Measurements from ENCODE around the gene TMEM176A. TPM values are rescaled to one million over a fixed set of nuclear protein-coding genes. Genes with fewer than 3 reads are reported as not detected.

Gene TMEM176A
- total RNA-seq, 1 donor: not detected

DNA sequence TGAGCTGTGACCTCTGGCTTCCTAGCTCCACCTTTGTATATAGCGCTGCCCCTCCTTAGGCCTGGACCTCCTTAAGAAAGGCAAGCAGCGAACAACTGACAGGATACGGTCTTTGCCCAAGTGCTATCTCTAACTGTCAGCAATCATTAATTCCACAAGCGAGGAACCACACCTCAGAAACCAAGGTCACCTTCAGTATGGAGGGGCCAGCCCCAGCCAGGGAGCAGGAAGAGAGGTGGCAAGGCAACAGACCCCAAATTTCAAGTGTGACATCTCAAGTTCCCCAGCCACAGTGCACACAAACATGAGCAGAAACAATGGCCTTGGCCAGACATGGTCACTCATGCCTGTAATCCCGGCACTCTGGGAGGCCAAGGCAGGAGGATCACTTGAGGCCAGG lies 47.0 kb downstream of the TMEM176A start:
- DNase-seq (ENCODE audit: low read depth): no peak
- TF ChIP-seq, protein P1, sequence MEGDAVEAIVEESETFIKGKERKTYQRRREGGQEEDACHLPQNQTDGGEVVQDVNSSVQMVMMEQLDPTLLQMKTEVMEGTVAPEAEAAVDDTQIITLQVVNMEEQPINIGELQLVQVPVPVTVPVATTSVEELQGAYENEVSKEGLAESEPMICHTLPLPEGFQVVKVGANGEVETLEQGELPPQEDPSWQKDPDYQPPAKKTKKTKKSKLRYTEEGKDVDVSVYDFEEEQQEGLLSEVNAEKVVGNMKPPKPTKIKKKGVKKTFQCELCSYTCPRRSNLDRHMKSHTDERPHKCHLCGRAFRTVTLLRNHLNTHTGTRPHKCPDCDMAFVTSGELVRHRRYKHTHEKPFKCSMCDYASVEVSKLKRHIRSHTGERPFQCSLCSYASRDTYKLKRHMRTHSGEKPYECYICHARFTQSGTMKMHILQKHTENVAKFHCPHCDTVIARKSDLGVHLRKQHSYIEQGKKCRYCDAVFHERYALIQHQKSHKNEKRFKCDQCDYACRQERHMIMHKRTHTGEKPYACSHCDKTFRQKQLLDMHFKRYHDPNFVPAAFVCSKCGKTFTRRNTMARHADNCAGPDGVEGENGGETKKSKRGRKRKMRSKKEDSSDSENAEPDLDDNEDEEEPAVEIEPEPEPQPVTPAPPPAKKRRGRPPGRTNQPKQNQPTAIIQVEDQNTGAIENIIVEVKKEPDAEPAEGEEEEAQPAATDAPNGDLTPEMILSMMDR (IDR thresholded peaks at IDR 0.05; ENCODE audit: insufficient read depth, low read depth, low read length): no peak
- H3K4me3 ChIP-seq (ENCODE audit: low read depth, low read length): no peak overlapping the region

DNA sequence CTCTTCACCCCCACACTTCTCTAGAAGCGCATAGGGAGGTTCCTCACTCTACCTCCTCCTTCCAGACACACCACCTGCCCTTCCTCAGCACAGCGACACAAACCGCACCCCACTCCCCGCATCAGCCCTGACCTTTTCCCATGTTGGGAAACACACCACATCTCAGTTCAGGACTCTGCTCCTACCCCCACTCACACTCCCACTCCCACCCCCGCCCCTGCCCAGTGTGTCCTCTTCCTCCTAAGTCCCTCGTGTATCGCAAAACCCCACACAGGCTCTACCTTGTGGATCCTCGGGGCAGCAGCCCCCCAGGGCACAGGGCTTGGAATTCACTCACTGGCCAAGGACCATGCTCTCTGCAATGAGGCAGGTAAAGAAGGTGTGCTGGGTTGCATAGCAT lies 47.5 kb downstream of the TMEM176A start:
- TF ChIP-seq, protein P1 (IDR thresholded peaks at IDR 0.05; ENCODE audit: insufficient read depth, low read depth, low read length): no peak
- DNase-seq (ENCODE audit: low read depth): no peak

DNA sequence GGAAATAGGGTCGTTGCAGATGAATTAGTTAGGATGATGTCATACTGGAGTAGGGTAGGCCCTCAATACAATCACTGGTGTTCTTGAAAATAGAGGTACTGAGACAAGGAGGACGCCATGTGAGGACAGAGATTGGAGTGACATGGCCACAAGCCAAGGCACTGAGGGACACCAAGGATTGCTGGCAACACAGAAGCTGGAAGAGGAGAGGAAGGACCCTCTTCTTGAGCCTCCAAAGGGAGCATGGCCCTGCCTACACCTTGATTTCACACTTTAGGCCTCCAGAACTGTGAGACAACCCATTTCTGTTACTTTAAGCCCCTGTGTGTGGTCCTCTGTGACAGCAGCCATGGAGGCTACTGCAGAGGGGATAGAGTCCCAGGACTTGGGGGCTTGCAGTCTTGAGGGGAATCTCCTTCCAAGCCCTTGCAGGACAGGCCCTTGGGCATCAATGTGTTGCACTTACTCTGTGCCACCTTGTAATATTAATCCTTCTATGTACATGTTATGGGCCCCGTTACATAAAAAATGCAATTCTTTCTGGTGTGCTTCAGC lies 48.1 kb downstream of the TMEM176A start:
- no peak overlapping the region for H3K4me3 ChIP-seq (ENCODE audit: low read depth, low read length)
- no peak for DNase-seq (ENCODE audit: low read depth)
- TF ChIP-seq, protein P1 (IDR thresholded peaks at IDR 0.05; ENCODE audit: insufficient read depth, low read depth, low read length): no peak

More for the DNA sequence above, 47.5 kb downstream of the TMEM176A start:
- H3K4me3 ChIP-seq (ENCODE audit: low read depth, low read length): no peak overlapping the region

DNA sequence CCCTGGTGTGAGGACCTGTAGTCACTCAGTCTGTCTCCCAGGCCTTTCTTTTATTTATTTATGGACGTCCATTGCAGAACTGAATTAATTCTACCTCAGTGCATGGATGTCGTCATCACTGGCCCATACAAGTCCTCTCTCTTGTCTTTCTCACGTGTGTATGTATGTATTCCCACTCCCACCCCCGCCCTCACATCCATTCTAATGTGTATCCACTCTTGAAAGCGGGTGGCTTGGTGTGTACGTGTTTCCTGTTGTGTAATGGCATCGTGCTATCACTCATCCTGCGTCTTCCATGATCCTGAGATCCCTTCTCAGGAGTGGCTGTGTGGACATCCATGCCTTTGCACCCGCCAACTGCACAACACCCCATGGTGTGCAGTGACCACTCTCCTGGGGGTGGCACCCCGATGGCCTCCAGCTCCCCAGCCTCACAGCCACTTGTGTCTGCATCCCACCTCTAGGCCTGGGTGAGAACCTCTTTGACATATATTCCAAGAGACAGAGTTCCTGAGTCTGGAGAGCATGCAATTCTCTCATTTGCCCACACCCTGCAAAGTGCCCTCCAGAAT lies 48.7 kb downstream of the TMEM176A start:
- H3K4me3 ChIP-seq (ENCODE audit: low read depth, low read length): no peak overlapping the region
- TF ChIP-seq, protein P1 (IDR thresholded peaks at IDR 0.05; ENCODE audit: insufficient read depth, low read depth, low read length): no peak
- DNase-seq (ENCODE audit: low read depth): no peak

DNA sequence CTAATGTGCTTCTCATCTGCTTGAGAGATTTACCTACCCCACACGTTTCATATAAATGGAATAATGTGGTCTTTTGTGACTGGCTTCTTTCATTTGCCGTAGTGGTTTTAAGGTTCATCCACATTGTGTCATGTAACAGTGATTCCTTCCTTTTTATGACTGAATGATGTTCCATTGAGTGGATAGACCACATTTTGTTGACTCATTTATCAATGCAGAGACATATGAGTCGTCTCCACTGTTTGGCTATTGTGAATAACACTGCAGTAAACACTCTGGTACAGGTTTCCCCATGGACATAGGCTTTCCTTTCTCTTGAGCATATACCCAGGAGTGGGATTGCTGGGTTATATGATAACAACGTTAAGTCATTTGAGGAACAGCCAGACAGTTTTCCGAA lies 49.7 kb downstream of the TMEM176A start:
- TF ChIP-seq, protein P1 (IDR thresholded peaks at IDR 0.05; ENCODE audit: insufficient read depth, low read depth, low read length): no peak
- DNase-seq (ENCODE audit: low read depth): no peak
- no peak overlapping the region for H3K4me3 ChIP-seq (ENCODE audit: low read depth, low read length)

DNA sequence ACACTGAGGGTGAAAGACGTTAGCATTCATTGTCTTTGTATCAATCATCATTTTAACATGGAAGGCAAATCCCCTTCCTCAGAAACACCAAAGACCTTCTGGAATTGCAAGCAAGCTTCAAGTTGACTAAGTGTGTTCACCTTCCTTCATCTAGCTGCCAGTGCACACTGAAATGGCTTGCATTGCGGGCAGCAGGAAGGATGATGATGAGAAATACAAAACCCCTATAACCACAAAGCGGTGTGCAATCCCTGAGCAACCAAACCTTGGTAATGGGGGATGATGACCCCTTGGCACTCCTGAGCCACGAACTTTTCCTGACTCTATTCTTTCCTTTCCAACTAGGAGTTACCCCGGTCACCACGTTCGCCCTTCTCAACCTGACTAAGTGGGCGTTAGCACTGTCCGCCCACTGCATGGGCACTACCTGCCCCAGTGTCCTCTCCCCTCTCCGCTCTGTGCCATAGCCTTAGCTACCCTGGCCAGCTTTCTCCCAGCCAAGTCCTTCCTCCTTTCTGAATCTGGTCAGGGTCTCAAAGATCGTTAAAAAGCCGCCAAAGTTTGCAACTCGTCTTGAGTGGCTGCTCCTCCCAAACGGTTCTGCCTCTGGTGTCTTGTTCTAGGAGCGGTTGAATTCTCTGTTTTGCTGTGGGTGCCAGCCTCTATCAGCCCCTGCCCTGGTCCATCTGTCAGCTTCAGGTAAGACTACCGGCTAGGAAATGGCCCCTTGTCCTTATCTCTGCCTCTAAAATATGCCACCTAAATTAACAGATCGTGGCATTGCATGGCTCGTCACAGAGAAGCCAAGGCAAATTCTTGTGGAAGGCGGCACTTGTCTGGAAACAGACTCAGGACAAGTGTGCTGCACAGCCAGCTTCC lies 51.2 kb downstream of the TMEM176A start:
- TF ChIP-seq, protein P1 (IDR thresholded peaks at IDR 0.05; ENCODE audit: insufficient read depth, low read depth, low read length): no peak
- DNase-seq (ENCODE audit: low read depth): no peak
- H3K4me3 ChIP-seq (ENCODE audit: low read depth, low read length): no peak overlapping the region
